CD4-positive, alpha-beta T cell (primary cell): ENCODE data around the gene VAV2. TPM values are rescaled to one million over a fixed set of nuclear protein-coding genes. Genes with fewer than 3 reads are reported as not detected.

Experiments used
- ATAC-seq: fragments of 200-7000 bp; cut with Tn5 transposase; one replicate; pipeline ENCODE4 v1.10.0; 2022; ENCODE audit warnings: mild to moderate bottlenecking; ENCODE audit not compliant: poor library complexity
- CTCF ChIA-PET: fragments of 350-600 bp; sonication (Branson Sonifier 250); formaldehyde crosslinking; loops from one replicate; lab custom pipeline; 2021; ENCODE audit warnings: antibody characterized with exemption, inconsistent platforms; lab: Charles Lee
- POLR2A ChIA-PET: fragments of 350-600 bp; sonication (Branson Sonifier 250); formaldehyde crosslinking; loops from one replicate; lab custom pipeline; 2021; ENCODE audit warnings: antibody characterized with exemption, inconsistent platforms; lab: Charles Lee
- DNase-seq, 14 experiments: peaks; one replicate each; pipeline ENCODE4 v3.0.0-alpha.2; 2013 to 2020; ENCODE audit warnings: mixed read lengths in 2 of 14
- H3K27ac ChIP-seq, 2 donors: one replicate each; pipeline versions ENCODE4 v1.5.1 to v1.7.0; 2013; ENCODE audit warnings: low read length in 2 of 2, low read depth in 1 of 2, mild to moderate bottlenecking in 1 of 2
- H3K27me3 ChIP-seq, 2 experiments: 1 replicate in 1 of 2; 2 replicates in 1 of 2; pipeline versions ENCODE4 v1.6.1 to v1.7.0; 2013; ENCODE audit warnings: low read length in 2 of 2, control low read depth in 1 of 2, mild to moderate bottlenecking in 1 of 2, moderate library complexity in 1 of 2; ENCODE audit not compliant: insufficient read depth in 2 of 2, control insufficient read depth in 1 of 2
- H3K36me3 ChIP-seq: one replicate; pipeline ENCODE4 v1.6.1; 2013; ENCODE audit warnings: low read length, control low read depth; ENCODE audit not compliant: insufficient read depth
- H3K4me1 ChIP-seq: one replicate; pipeline ENCODE4 v1.6.1; 2013; ENCODE audit warnings: low read length, control low read depth; ENCODE audit not compliant: insufficient read depth
- H3K4me3 ChIP-seq: one replicate; pipeline ENCODE4 v1.5.1; 2013; ENCODE audit warnings: mild to moderate bottlenecking, low read length, moderate library complexity
- H3K9me3 ChIP-seq, 2 experiments: 1 replicate in 1 of 2; 2 replicates in 1 of 2; pipeline versions ENCODE4 v1.6.1 to v1.7.0; 2013; ENCODE audit warnings: low read length in 2 of 2, mild to moderate bottlenecking in 2 of 2, control low read depth in 1 of 2, moderate library complexity in 1 of 2; ENCODE audit not compliant: control insufficient read depth in 1 of 2, insufficient read depth in 1 of 2
- H3K27ac Mint-ChIP-seq: one replicate; pipeline ENCODE4 v1.8.0; 2020; ENCODE audit warnings: mixed read lengths
- H3K27me3 Mint-ChIP-seq: one replicate; pipeline ENCODE4 v1.8.0; 2021; ENCODE audit warnings: mixed read lengths
- H3K36me3 Mint-ChIP-seq: one replicate; pipeline ENCODE4 v1.8.0; 2021; ENCODE audit warnings: low read depth, mixed read lengths
- H3K4me1 Mint-ChIP-seq: one replicate; pipeline ENCODE4 v1.8.0; 2021; ENCODE audit warnings: low read depth, mixed read lengths
- H3K4me3 Mint-ChIP-seq: one replicate; pipeline ENCODE4 v1.8.0; 2020; ENCODE audit warnings: mild to moderate bottlenecking, mixed read lengths
- H3K9me3 Mint-ChIP-seq: one replicate; pipeline ENCODE4 v1.8.0; 2020; ENCODE audit warnings: mixed read lengths
- intact Hi-C, 2 experiments: fragments of 100-400 bp; cut with DNase I in 1 of 2; cut with micrococcal nuclease in 1 of 2; formaldehyde crosslinking; loops; one replicate each; pipeline versions ENCODE4 v1.15.1 to v1.9.0; 2023 to 2025; cut with DNase I, micrococcal nuclease
- total RNA-seq, 174 experiments: library from RNA in 2 of 174; stranded (reverse) in 2 of 174; gene quantifications; one replicate each; pipeline ENCODE4 v1.2.3 and lab custom pipeline; 2021 to 2026
- TF ChIP-seq, protein P1 (sequence below): fragments of 200-600 bp; IDR thresholded peaks from one replicate; pipeline ENCODE4 v1.8.0; 2022; ENCODE audit warnings: antibody characterized with exemption, mild to moderate bottlenecking

The VAV2 gene
- total RNA-seq, 2 experiments from 2014 or later = 1.6 to 1.7 TPM

GRCh38 chr9:133713150-133713959, 278.8 kb downstream of the VAV2 start:
- peak in 1 of 14 experiments; percentile 17 for DNase-seq
- H3K9me3 ChIP-seq = no peaks in the 10 kb centered on the region
- H3K9me3 Mint-ChIP-seq = no peaks in the 10 kb centered on the region
- no peaks in the 10 kb centered on the region for H3K27me3 Mint-ChIP-seq
- no peaks in the 10 kb centered on the region for H3K36me3 ChIP-seq
- no peaks in the 10 kb centered on the region for H3K27me3 ChIP-seq
- intact Hi-C loops = no loop called here
- TF ChIP-seq, protein P1, sequence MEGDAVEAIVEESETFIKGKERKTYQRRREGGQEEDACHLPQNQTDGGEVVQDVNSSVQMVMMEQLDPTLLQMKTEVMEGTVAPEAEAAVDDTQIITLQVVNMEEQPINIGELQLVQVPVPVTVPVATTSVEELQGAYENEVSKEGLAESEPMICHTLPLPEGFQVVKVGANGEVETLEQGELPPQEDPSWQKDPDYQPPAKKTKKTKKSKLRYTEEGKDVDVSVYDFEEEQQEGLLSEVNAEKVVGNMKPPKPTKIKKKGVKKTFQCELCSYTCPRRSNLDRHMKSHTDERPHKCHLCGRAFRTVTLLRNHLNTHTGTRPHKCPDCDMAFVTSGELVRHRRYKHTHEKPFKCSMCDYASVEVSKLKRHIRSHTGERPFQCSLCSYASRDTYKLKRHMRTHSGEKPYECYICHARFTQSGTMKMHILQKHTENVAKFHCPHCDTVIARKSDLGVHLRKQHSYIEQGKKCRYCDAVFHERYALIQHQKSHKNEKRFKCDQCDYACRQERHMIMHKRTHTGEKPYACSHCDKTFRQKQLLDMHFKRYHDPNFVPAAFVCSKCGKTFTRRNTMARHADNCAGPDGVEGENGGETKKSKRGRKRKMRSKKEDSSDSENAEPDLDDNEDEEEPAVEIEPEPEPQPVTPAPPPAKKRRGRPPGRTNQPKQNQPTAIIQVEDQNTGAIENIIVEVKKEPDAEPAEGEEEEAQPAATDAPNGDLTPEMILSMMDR = no peak
- peaks cover 16% of the 10 kb centered on the region for H3K4me1 Mint-ChIP-seq
- H3K36me3 Mint-ChIP-seq = no peaks in the 10 kb centered on the region
- no peak for ATAC-seq
- no peak overlapping the region for H3K4me3 Mint-ChIP-seq
- no peak overlapping the region for H3K27ac ChIP-seq
- no peak overlapping the region for H3K4me3 ChIP-seq
- no peak overlapping the region for H3K27ac Mint-ChIP-seq
- ChIA-PET POLR2A (interaction anchor here (1.0 to 1.6 kb wide), 2 partner anchors 12 to 30 kb away, joined by 3 read pairs; no protein-coding TSS in a partner anchor), CTCF (no interaction called here)
- H3K4me1 ChIP-seq = peaks cover 35% of the 10 kb centered on the region

GRCh38 chr9:133712221-133713100, 279.7 kb downstream of the VAV2 start:
- Histone ChIP-seq H3K36me3 (no peaks in the 10 kb centered on the region), H3K27me3 (no peaks in the 10 kb centered on the region), H3K9me3 (no peaks in the 10 kb centered on the region), H3K27ac (no peak overlapping the region), H3K4me3 (no peak overlapping the region), H3K4me1 (peaks cover 44% of the 10 kb centered on the region)
- Mint-ChIP-seq H3K4me1 (peaks cover 19% of the 10 kb centered on the region), H3K27me3 (no peaks in the 10 kb centered on the region), H3K9me3 (no peaks in the 10 kb centered on the region), H3K27ac (no peak overlapping the region), H3K4me3 (no peak overlapping the region), H3K36me3 (no peaks in the 10 kb centered on the region)
- ChIA-PET CTCF (no interaction called here), POLR2A (interaction anchor here (1.0 to 1.6 kb wide), 2 partner anchors 11 to 29 kb away, joined by 3 read pairs; no protein-coding TSS in a partner anchor)
- intact Hi-C loops = no loop called here
- TF ChIP-seq, protein P1 = no peak
- DNase-seq (peak in 2 of 14 experiments; percentile 2 to 9), ATAC-seq (no peak)

Other genes starting within 250 kb of the VAV2 start
- 1 to 10 TPM; 4.0 to 4.9 TPM for gene BRD3OS, start 33.2 kb upstream of the VAV2 start, total RNA-seq
- gene BRD3, start 75.7 kb upstream of the VAV2 start, total RNA-seq = 10 to 100 TPM; 26.7 to 29.0 TPM
- gene WDR5, start 143.8 kb upstream of the VAV2 start, total RNA-seq = 10 to 100 TPM; 14.9 to 16.9 TPM
- gene RNU6ATAC, start 172.2 kb upstream of the VAV2 start, total RNA-seq = 10 to 100 TPM; 46.6 to 74.5 TPM